Trophoblast cell (in vitro differentiated cells and primary cell): Measurements from ENCODE around the gene TOX2.

ENCODE experiments used
- DNase-seq, 2 donors: peaks; one replicate each; pipeline ENCODE4 v3.0.0-alpha.2; 2016
- H2AFZ ChIP-seq: 2 replicates; pipeline ENCODE4 v1.6.1; 2013; ENCODE audit warnings: low read length, moderate library complexity, mild to moderate bottlenecking; ENCODE audit not compliant: insufficient read depth, poor library complexity
- H2AK5ac ChIP-seq: 2 replicates; pipeline ENCODE4 v1.6.1; 2013; ENCODE audit warnings: mild to moderate bottlenecking, low read length
- H2BK120ac ChIP-seq: 2 replicates; pipeline ENCODE4 v1.6.1; 2013; ENCODE audit warnings: low read length, mild to moderate bottlenecking, moderate library complexity; ENCODE audit not compliant: insufficient read depth, poor library complexity
- H2BK12ac ChIP-seq: 2 replicates; pipeline ENCODE4 v1.6.1; 2013; ENCODE audit warnings: mild to moderate bottlenecking, low read length, moderate library complexity
- H2BK5ac ChIP-seq: 2 replicates; pipeline ENCODE4 v1.6.1; 2013; ENCODE audit warnings: low read length, low read depth, moderate library complexity, mild to moderate bottlenecking; ENCODE audit not compliant: poor library complexity
- H3K14ac ChIP-seq: 2 replicates; pipeline ENCODE4 v1.6.1; 2013; ENCODE audit warnings: mild to moderate bottlenecking, low read length
- H3K18ac ChIP-seq: 2 replicates; pipeline ENCODE4 v1.6.1; 2013; ENCODE audit warnings: mild to moderate bottlenecking, low read length
- H3K23ac ChIP-seq: 2 replicates; pipeline ENCODE4 v1.6.1; 2013; ENCODE audit warnings: low read length
- H3K27ac ChIP-seq: 2 replicates; pipeline ENCODE4 v1.5.1; 2013; ENCODE audit warnings: low read depth, mild to moderate bottlenecking, inconsistent platforms, low read length, moderate library complexity
- H3K27me3 ChIP-seq: 2 replicates; pipeline ENCODE4 v1.6.1; 2013; ENCODE audit warnings: inconsistent platforms, mild to moderate bottlenecking, low read length, moderate library complexity; ENCODE audit not compliant: insufficient read depth
- H3K36me3 ChIP-seq, 2 experiments: 1 replicate in 1 of 2; 2 replicates in 1 of 2; pipeline ENCODE4 v1.6.1; 2013; ENCODE audit warnings: low read length in 2 of 2, mild to moderate bottlenecking in 2 of 2, moderate library complexity in 1 of 2; ENCODE audit not compliant: insufficient read depth in 2 of 2, control insufficient read depth in 1 of 2
- H3K4ac ChIP-seq: 2 replicates; pipeline ENCODE4 v1.6.1; 2013; ENCODE audit warnings: low read depth, mild to moderate bottlenecking, low read length, moderate library complexity
- H3K4me1 ChIP-seq, 2 experiments: 1 replicate in 1 of 2; 2 replicates in 1 of 2; pipeline ENCODE4 v1.6.1; 2013; ENCODE audit warnings: low read length in 2 of 2, mild to moderate bottlenecking in 2 of 2, moderate library complexity in 1 of 2; ENCODE audit not compliant: insufficient read depth in 2 of 2, control insufficient read depth in 1 of 2
- H3K4me2 ChIP-seq: 2 replicates; pipeline ENCODE4 v1.6.1; 2013; ENCODE audit warnings: inconsistent platforms, mild to moderate bottlenecking, low read length, moderate library complexity
- H3K4me3 ChIP-seq: 2 replicates; pipeline ENCODE4 v1.5.1; 2013; ENCODE audit warnings: mild to moderate bottlenecking, low read depth, low read length, inconsistent platforms
- H3K79me1 ChIP-seq: one replicate; pipeline ENCODE4 v1.6.1; 2013; ENCODE audit warnings: low read length
- H3K79me2 ChIP-seq: 2 replicates; pipeline ENCODE4 v1.6.1; 2013; ENCODE audit warnings: low read length, mild to moderate bottlenecking; ENCODE audit not compliant: control insufficient read depth, insufficient read depth, poor library complexity
- H3K9ac ChIP-seq: 2 replicates; pipeline ENCODE4 v1.6.1; 2013; ENCODE audit warnings: mild to moderate bottlenecking, low read length
- H3K9me3 ChIP-seq: 2 replicates; pipeline ENCODE4 v1.6.1; 2013; ENCODE audit warnings: low read depth, mild to moderate bottlenecking, control low read depth, inconsistent platforms, low read length; ENCODE audit not compliant: insufficient read depth
- H4K12ac ChIP-seq: 2 replicates; pipeline ENCODE4 v1.6.1; 2013; ENCODE audit warnings: low read depth, mild to moderate bottlenecking, low read length, moderate library complexity
- H4K8ac ChIP-seq: 2 replicates; pipeline ENCODE4 v1.6.1; 2013; ENCODE audit warnings: low read depth, mild to moderate bottlenecking, low read length, moderate library complexity
- H4K91ac ChIP-seq: one replicate; pipeline ENCODE4 v1.6.1; 2013; ENCODE audit warnings: low read depth, mild to moderate bottlenecking, low read length, moderate library complexity
- WGBS: extraction: QIAGEN DNeasy Blood & Tissue Kit; methylation state at CpG from one replicate; pipeline ENCODE4 v1.1.7; 2013; ENCODE audit warnings: missing lambda C conversion rate; ENCODE audit not compliant: insufficient read length, insufficient coverage; ENCODE audit errors: extremely low coverage; 5-methylcytosine and 5-hydroxymethylcytosine counted together

TOX2 gene

GRCh38 chr20:43949741-43950618 lies 35.3 kb downstream of the TOX2 start:
- no peak overlapping the region for H3K4me2 ChIP-seq
- H3K27ac ChIP-seq = no peak overlapping the region
- H2BK120ac ChIP-seq = no peak overlapping the region
- no peak overlapping the region for H3K18ac ChIP-seq
- H3K36me3 ChIP-seq = no peaks in the 10 kb centered on the region
- H3K9me3 ChIP-seq = no peaks in the 10 kb centered on the region
- no peak for DNase-seq
- no peak overlapping the region for H3K14ac ChIP-seq
- no peak overlapping the region for H2AK5ac ChIP-seq
- no peak overlapping the region for H2BK5ac ChIP-seq
- no peak overlapping the region for H4K91ac ChIP-seq
- no peak overlapping the region for H2AFZ ChIP-seq
- H3K4me1 ChIP-seq = no peaks in the 10 kb centered on the region
- H3K4ac ChIP-seq = no peak overlapping the region
- H3K4me3 ChIP-seq = no peak overlapping the region
- no CpG with 5 or more reads among the region's 18 CpGs for WGBS
- H4K8ac ChIP-seq = no peak overlapping the region
- no peak overlapping the region for H2BK12ac ChIP-seq
- no peaks in the 10 kb centered on the region for H3K79me1 ChIP-seq
- no peak overlapping the region for H3K9ac ChIP-seq
- H3K79me2 ChIP-seq = no peaks in the 10 kb centered on the region
- H3K23ac ChIP-seq = no peak overlapping the region
- no peaks in the 10 kb centered on the region for H3K27me3 ChIP-seq
- H4K12ac ChIP-seq = no peak overlapping the region

GRCh38 chr20:43953919-43954592 lies 39.4 kb downstream of the TOX2 start:
- Histone ChIP-seq H2AK5ac (no peak overlapping the region), H4K91ac (no peak overlapping the region), H3K9me3 (no peaks in the 10 kb centered on the region), H3K23ac (no peak overlapping the region), H2AFZ (no peak overlapping the region), H3K18ac (no peak overlapping the region), H3K4me3 (no peak overlapping the region), H3K4ac (no peak overlapping the region), H3K79me2 (no peaks in the 10 kb centered on the region), H2BK12ac (no peak overlapping the region), H4K8ac (no peak overlapping the region), H2BK120ac (no peak overlapping the region), H3K4me2 (no peak overlapping the region), H3K36me3 (no peaks in the 10 kb centered on the region), H3K14ac (no peak overlapping the region), H4K12ac (no peak overlapping the region), H2BK5ac (no peak overlapping the region), H3K27me3 (no peaks in the 10 kb centered on the region), H3K79me1 (no peaks in the 10 kb centered on the region), H3K27ac (no peak overlapping the region), H3K4me1 (no peaks in the 10 kb centered on the region), H3K9ac (no peak overlapping the region)
- no CpG with 5 or more reads among the region's 8 CpGs for WGBS
- no peak for DNase-seq

- no peak overlapping the region for H2BK12ac ChIP-seq
- H4K91ac ChIP-seq = no peak overlapping the region
- no peak overlapping the region for H2AFZ ChIP-seq
- H2BK5ac ChIP-seq = no peak overlapping the region
- H3K9me3 ChIP-seq = no peaks in the 10 kb centered on the region
- no peak overlapping the region for H2AK5ac ChIP-seq
- H3K36me3 ChIP-seq = no peaks in the 10 kb centered on the region
- WGBS = no CpG with 5 or more reads among the region's 6 CpGs
- no peak overlapping the region for H3K9ac ChIP-seq
- DNase-seq = no peak
- no peak overlapping the region for H3K18ac ChIP-seq
- H3K23ac ChIP-seq = no peak overlapping the region
- no peak overlapping the region for H4K8ac ChIP-seq
- no peaks in the 10 kb centered on the region for H3K4me1 ChIP-seq
- H3K4me2 ChIP-seq = no peak overlapping the region
- no peak overlapping the region for H3K4ac ChIP-seq
- no peaks in the 10 kb centered on the region for H3K27me3 ChIP-seq
- H3K79me2 ChIP-seq = no peaks in the 10 kb centered on the region
- H3K14ac ChIP-seq = no peak overlapping the region
- no peak overlapping the region for H4K12ac ChIP-seq
- H3K27ac ChIP-seq = no peak overlapping the region
- H3K79me1 ChIP-seq = no peaks in the 10 kb centered on the region
- H2BK120ac ChIP-seq = no peak overlapping the region
- no peak overlapping the region for H3K4me3 ChIP-seq
Observed at GRCh38 chr20:43954704-43955061, 40.0 kb downstream of the TOX2 start.

GRCh38 chr20:43955062-43955749 lies 40.6 kb downstream of the TOX2 start:
- peak in 1 of 2 donors; percentile 6 for DNase-seq
- Histone ChIP-seq H3K23ac (no peak overlapping the region), H3K4me1 (no peaks in the 10 kb centered on the region), H3K9me3 (no peaks in the 10 kb centered on the region), H3K18ac (no peak overlapping the region), H3K27me3 (no peaks in the 10 kb centered on the region), H3K14ac (no peak overlapping the region), H3K4ac (no peak overlapping the region), H2BK12ac (no peak overlapping the region), H2AFZ (no peak overlapping the region), H3K4me3 (no peak overlapping the region), H4K12ac (no peak overlapping the region), H3K79me2 (no peaks in the 10 kb centered on the region), H3K4me2 (no peak overlapping the region), H2BK120ac (no peak overlapping the region), H3K27ac (no peak overlapping the region), H4K91ac (no peak overlapping the region), H3K36me3 (no peaks in the 10 kb centered on the region), H4K8ac (no peak overlapping the region), H3K79me1 (no peaks in the 10 kb centered on the region), H2AK5ac (no peak overlapping the region), H3K9ac (no peak overlapping the region), H2BK5ac (no peak overlapping the region)
- WGBS = no CpG with 5 or more reads among the region's 6 CpGs
